K562 treated with DMSO at 1 percent for 48 hours (cell line): ENCODE results near the gene ANXA2. TPM values are rescaled to one million over a fixed set of nuclear protein-coding genes. Genes with fewer than 3 reads are reported as not detected.

ENCODE experiments used
- total RNA-seq: library from RNA; unstranded; fragments of 300-600 nt; gene quantifications from 2 replicates; pipeline ENCODE4 v1.2.3, GENCODE V29; 2022; ENCODE audit warnings: low replicate concordance; ENCODE audit errors: extremely low read depth

Gene ANXA2
- not detected in 2 replicates for total RNA-seq

GRCh38 chr15:60397772-60398445 lies at the start of gene ANXA2:
Gene ANXA2, minus strand, starts transcription at chr15:60397986. Its CDS starts 11,911 bp downstream, at chr15:60386075.

Other genes with a start within 250 kb of the ANXA2 start
- not detected in 2 replicates for gene ICE2, start 81.2 kb upstream of the ANXA2 start, total RNA-seq